CD14-positive monocyte (primary cell): ENCODE measurements around the gene TOM1. TPM values are rescaled to one million over a fixed set of nuclear protein-coding genes. Genes with fewer than 3 reads are reported as not detected.
A peak's percentile ranks its signal among the peaks of the same experiment; 100 is the strongest.

Source experiments
- DNase-seq, 3 donors: peaks; one replicate each; pipeline ENCODE4 v3.0.0-alpha.2; 2011 to 2022
- H2AFZ ChIP-seq: 2 replicates; pipeline ENCODE4 v1.6.0; 2012; ENCODE audit warnings: mild to moderate bottlenecking, low read depth, low read length, inconsistent platforms; ENCODE audit not compliant: insufficient read depth, poor library complexity, severe bottlenecking
- H3K27ac ChIP-seq, 2 donors: 1 replicate in 1 of 2; 2 replicates in 1 of 2; pipeline ENCODE4 v1.5.1; 2012 to 2013; ENCODE audit warnings: low read length in 2 of 2, control low read depth in 1 of 2, inconsistent platforms in 1 of 2, low read depth in 1 of 2, mild to moderate bottlenecking in 1 of 2
- H3K27me3 ChIP-seq, 2 donors: one replicate each; pipeline versions ENCODE4 v1.6.0 to v1.6.1; 2011 to 2013; ENCODE audit warnings: low read length in 2 of 2; ENCODE audit not compliant: control insufficient read depth in 2 of 2, insufficient read depth in 2 of 2
- H3K36me3 ChIP-seq, 2 donors: replicated peaks in 1 of 2; 1 replicate in 1 of 2; 2 replicates in 1 of 2; pipeline versions ENCODE4 v1.5.1 to v1.6.1; 2012 to 2013; ENCODE audit warnings: low read length in 2 of 2, control low read depth in 1 of 2, inconsistent platforms in 1 of 2, mild to moderate bottlenecking in 1 of 2; ENCODE audit not compliant: insufficient read depth in 2 of 2, control insufficient read depth in 1 of 2
- H3K4me1 ChIP-seq, 2 donors: 1 replicate in 1 of 2; 2 replicates in 1 of 2; pipeline versions ENCODE4 v1.5.1 to v1.6.1; 2012 to 2013; ENCODE audit warnings: low read length in 2 of 2, control low read depth in 1 of 2, inconsistent platforms in 1 of 2, mild to moderate bottlenecking in 1 of 2, moderate library complexity in 1 of 2; ENCODE audit not compliant: insufficient read depth in 2 of 2, control insufficient read depth in 1 of 2
- H3K4me2 ChIP-seq: replicated peaks from 2 replicates; pipeline ENCODE3; 2012; ENCODE audit warnings: low read length, moderate library complexity, mild to moderate bottlenecking; ENCODE audit not compliant: poor library complexity, severe bottlenecking; ENCODE audit errors: extremely low read depth
- H3K4me3 ChIP-seq, 3 experiments: fragments of 200-600 bp in 1 of 3; sonication (generic) in 1 of 3; replicated peaks in 1 of 3; 1 replicate in 2 of 3; 2 replicates in 1 of 3; pipeline ENCODE4 v1.5.1; 2011 to 2013; ENCODE audit warnings: low read length in 3 of 3, mild to moderate bottlenecking in 3 of 3, control low read depth in 2 of 3, low read depth in 2 of 3, inconsistent platforms in 1 of 3, moderate library complexity in 1 of 3
- H3K79me2 ChIP-seq: 2 replicates; pipeline ENCODE4 v1.6.0; 2012; ENCODE audit warnings: mild to moderate bottlenecking, control low read depth, inconsistent platforms, low read length, moderate library complexity; ENCODE audit not compliant: insufficient read depth
- H3K9ac ChIP-seq: 2 replicates; pipeline ENCODE4 v1.6.0; 2017; ENCODE audit warnings: low read length, mild to moderate bottlenecking; ENCODE audit not compliant: insufficient read depth, poor library complexity, severe bottlenecking
- H3K9me3 ChIP-seq, 2 donors: replicated peaks in 1 of 2; 1 replicate in 1 of 2; 2 replicates in 1 of 2; pipeline versions ENCODE4 v1.5.1 to v1.6.1; 2012 to 2013; ENCODE audit warnings: low read length in 2 of 2, control low read depth in 1 of 2; ENCODE audit not compliant: control insufficient read depth in 1 of 2, insufficient read depth in 1 of 2
- H4K20me1 ChIP-seq: 2 replicates; pipeline ENCODE4 v1.6.0; 2012; ENCODE audit warnings: mild to moderate bottlenecking, low read length, control low read depth, moderate library complexity; ENCODE audit not compliant: insufficient read depth
- H3K27ac Mint-ChIP-seq, 7 donors: one replicate each; pipeline ENCODE4 v1.8.0; 2020; ENCODE audit warnings: mild to moderate bottlenecking in 7 of 7, mixed read lengths in 7 of 7, moderate library complexity in 6 of 7, inconsistent platforms in 2 of 7
- H3K27me3 Mint-ChIP-seq, 3 donors: one replicate each; pipeline ENCODE4 v1.8.0; 2021 to 2022; ENCODE audit warnings: low read depth in 3 of 3, mild to moderate bottlenecking in 3 of 3, mixed read lengths in 3 of 3, moderate library complexity in 3 of 3, inconsistent platforms in 1 of 3
- H3K36me3 Mint-ChIP-seq, 2 donors: one replicate each; pipeline ENCODE4 v1.8.0; 2020; ENCODE audit warnings: mixed read lengths in 2 of 2, inconsistent platforms in 1 of 2, mild to moderate bottlenecking in 1 of 2
- H3K4me1 Mint-ChIP-seq: one replicate; pipeline ENCODE4 v1.8.0; 2020; ENCODE audit warnings: mild to moderate bottlenecking, mixed read lengths
- H3K4me3 Mint-ChIP-seq, 2 donors: one replicate each; pipeline ENCODE4 v1.8.0; 2020; ENCODE audit warnings: mild to moderate bottlenecking in 2 of 2, mixed read lengths in 2 of 2, moderate library complexity in 1 of 2
- H3K9me3 Mint-ChIP-seq, 7 donors: one replicate each; pipeline ENCODE4 v1.8.0; 2020 to 2022; ENCODE audit warnings: mixed read lengths in 7 of 7, mild to moderate bottlenecking in 6 of 7, moderate library complexity in 6 of 7, inconsistent platforms in 2 of 7
- CTCF ChIP-seq: fragments of 200-600 bp; IDR thresholded peaks from one replicate; pipeline ENCODE4 v1.8.0; 2022; ENCODE audit warnings: antibody characterized with exemption, mild to moderate bottlenecking
- WGBS: methylation state at CpG from one replicate; pipeline ENCODE4 v1.1.5; 2013; ENCODE audit warnings: missing lambda C conversion rate; ENCODE audit not compliant: insufficient coverage; 5-methylcytosine and 5-hydroxymethylcytosine counted together
- intact Hi-C, 2 donors: fragments of 100-400 bp; cut with micrococcal nuclease; formaldehyde crosslinking; loops; one replicate each; pipeline versions ENCODE4 v1.15.0 to v1.15.1; 2023
- polyA plus RNA-seq, 3 donors: library from polyadenylated mRNA; depleted of rRNA in 1 of 3; unstranded in 2 of 3; stranded (reverse) in 1 of 3; fragments of 300-500 nt in 2 of 3; fragments of >200 nt in 1 of 3; fragmentation: Illumina TruSeq in 2 of 3; gene quantifications; 1 replicate in 2 of 3; 2 replicates in 1 of 3; pipeline ENCODE4 v1.2.3, GENCODE V29; 2012 to 2021

TOM1 gene
- polyA plus RNA-seq, 3 donors: 80.5 to 167 (median 120) TPM

DNA sequence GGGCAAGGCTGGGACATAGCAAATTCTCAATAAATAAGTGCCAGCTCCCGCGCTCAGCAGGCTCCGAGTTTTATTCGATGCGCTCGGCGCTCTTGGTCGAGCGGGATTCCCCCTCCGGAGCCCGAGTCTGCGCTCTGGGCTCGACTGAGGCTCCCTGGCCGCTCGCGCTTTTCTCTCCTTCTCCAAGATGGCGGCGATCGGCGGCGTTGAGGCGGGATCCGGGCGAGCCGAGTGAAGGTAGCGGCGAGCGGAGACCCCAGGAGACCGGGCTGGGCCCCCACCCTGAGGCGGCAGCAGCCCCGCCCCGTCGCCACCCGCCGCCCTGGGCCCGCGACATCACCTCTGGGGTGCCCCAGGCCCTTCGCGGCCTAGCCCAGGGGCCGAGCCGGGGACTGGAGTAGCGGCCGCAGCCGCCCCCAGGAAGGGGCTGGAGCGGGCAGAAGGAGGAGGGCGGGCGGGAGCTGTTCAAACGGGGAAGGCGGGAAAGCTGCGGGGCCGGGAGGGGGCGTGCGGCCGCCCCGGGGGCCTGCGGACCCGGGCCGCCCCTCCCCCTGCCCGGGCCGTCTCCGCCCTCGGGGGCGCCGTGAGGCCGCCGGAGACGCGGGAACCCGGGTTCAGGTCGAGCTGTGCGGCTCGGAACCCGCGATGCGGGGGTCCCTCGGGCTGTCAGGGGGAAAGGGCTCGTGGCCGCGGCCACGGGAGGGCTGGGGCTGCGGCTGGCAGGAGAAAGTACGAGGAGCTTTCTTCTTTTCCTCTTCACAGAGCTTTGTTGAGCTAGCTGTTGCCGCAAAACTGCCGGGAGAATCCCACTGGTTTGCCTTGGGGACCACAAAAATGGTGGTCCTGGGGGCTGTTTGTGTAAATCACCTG, 42.1 kb upstream of the TOM1 start, which contains the start of gene HMGXB4:
TSS of gene HMGXB4 (plus strand) at position 173 of the 870 bp plus-strand sequence. CDS start 4,898 bp downstream, outside the sequence.
- peak within 1 kb of the TSS; percentile 69 to 96 (median 90) for H3K27ac Mint-ChIP-seq
- H3K79me2 ChIP-seq: peaks cover 49% of the 10 kb centered on the region
- peaks cover 19% of the 10 kb centered on the region for H3K4me1 Mint-ChIP-seq

More for the DNA sequence above, 42.1 kb upstream of the TOM1 start, which contains the start of gene HMGXB4:
- H3K4me3 ChIP-seq: peak within 1 kb of the TSS; percentile 57 to 97 (median 81)
- H3K36me3 ChIP-seq: peaks cover 8 to 9% of the 10 kb centered on the region in 2 donors
- DNase-seq: peak; percentile 80 to 85 (median 84)
- H3K27me3 Mint-ChIP-seq: peaks cover 0 to 5% (median 4%) of the 10 kb centered on the region in 3 donors
- peak within 1 kb of the TSS; percentile 89 for H3K4me2 ChIP-seq
- peaks cover 8 to 10% of the 10 kb centered on the region in 2 donors for H3K36me3 Mint-ChIP-seq
- no peaks in the 10 kb centered on the region for H3K27me3 ChIP-seq
- peak within 1 kb of the TSS; percentile 40 to 86 for H3K27ac ChIP-seq
- intact Hi-C loops: loop anchor here in 1 of 2 donors (2.0 kb wide), 1 partner anchor 43 kb away; no protein-coding TSS in a partner anchor
- H3K4me3 Mint-ChIP-seq: peak within 1 kb of the TSS; percentile 83 to 89
- no peaks in the 10 kb centered on the region for H3K9me3 ChIP-seq
- peak within 1 kb of the TSS; percentile 97 for H3K9ac ChIP-seq
- H3K4me1 ChIP-seq: peaks cover 14 to 20% of the 10 kb centered on the region in 2 donors
- peak; percentile 17 for TF ChIP-seq CTCF
- H2AFZ ChIP-seq: peak within 1 kb of the TSS; percentile 80
- WGBS: under 1% methylated on average over 74 of the region's 84 CpGs
- H4K20me1 ChIP-seq: no peaks in the 10 kb centered on the region
- H3K9me3 Mint-ChIP-seq: no peaks in the 10 kb centered on the region
